ENCODE measurements around the gene UPF1. TPM values are rescaled to one million over a fixed set of nuclear protein-coding genes. Genes with fewer than 3 reads are reported as not detected.

The UPF1 gene
- total RNA-seq, 1 donor from 2014 or later: 225 TPM

DNA sequence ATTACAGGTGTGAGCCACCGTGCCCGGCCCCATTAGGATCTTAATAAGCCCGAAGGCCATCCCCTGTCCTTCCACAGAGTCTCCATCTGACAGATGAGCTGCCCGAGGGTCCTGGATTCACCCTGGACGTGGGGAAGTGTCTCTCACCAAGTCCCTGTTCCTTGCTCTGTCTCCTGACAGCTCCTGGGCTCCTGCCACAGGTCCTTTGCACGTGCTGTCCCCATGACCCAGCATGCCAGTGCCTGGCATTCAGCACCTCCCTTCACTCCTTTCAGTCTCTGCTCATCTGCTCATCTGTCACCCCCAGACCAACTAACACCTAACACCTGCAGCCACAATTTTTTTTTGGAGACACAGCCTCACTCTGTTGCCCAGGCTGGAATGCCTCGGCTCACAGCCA lies 49.7 kb downstream of the UPF1 start:
- H3K4me3 ChIP-seq: no peak overlapping the region
- H3K27me3 ChIP-seq: no peaks in the 10 kb centered on the region
- no peaks in the 10 kb centered on the region for H3K9me3 ChIP-seq
- TF ChIP-seq, protein P1, sequence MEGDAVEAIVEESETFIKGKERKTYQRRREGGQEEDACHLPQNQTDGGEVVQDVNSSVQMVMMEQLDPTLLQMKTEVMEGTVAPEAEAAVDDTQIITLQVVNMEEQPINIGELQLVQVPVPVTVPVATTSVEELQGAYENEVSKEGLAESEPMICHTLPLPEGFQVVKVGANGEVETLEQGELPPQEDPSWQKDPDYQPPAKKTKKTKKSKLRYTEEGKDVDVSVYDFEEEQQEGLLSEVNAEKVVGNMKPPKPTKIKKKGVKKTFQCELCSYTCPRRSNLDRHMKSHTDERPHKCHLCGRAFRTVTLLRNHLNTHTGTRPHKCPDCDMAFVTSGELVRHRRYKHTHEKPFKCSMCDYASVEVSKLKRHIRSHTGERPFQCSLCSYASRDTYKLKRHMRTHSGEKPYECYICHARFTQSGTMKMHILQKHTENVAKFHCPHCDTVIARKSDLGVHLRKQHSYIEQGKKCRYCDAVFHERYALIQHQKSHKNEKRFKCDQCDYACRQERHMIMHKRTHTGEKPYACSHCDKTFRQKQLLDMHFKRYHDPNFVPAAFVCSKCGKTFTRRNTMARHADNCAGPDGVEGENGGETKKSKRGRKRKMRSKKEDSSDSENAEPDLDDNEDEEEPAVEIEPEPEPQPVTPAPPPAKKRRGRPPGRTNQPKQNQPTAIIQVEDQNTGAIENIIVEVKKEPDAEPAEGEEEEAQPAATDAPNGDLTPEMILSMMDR (IDR thresholded peaks at IDR 0.05): no peak
- no peak overlapping the region for H3K27ac ChIP-seq
- no peak for DNase-seq (ENCODE audit: low spot score in 2 of 2)
- no peaks in the 10 kb centered on the region for H3K36me3 ChIP-seq
- H3K4me1 ChIP-seq: no peaks in the 10 kb centered on the region
- intact Hi-C loops (cut with DNase I): no loop called here

DNA sequence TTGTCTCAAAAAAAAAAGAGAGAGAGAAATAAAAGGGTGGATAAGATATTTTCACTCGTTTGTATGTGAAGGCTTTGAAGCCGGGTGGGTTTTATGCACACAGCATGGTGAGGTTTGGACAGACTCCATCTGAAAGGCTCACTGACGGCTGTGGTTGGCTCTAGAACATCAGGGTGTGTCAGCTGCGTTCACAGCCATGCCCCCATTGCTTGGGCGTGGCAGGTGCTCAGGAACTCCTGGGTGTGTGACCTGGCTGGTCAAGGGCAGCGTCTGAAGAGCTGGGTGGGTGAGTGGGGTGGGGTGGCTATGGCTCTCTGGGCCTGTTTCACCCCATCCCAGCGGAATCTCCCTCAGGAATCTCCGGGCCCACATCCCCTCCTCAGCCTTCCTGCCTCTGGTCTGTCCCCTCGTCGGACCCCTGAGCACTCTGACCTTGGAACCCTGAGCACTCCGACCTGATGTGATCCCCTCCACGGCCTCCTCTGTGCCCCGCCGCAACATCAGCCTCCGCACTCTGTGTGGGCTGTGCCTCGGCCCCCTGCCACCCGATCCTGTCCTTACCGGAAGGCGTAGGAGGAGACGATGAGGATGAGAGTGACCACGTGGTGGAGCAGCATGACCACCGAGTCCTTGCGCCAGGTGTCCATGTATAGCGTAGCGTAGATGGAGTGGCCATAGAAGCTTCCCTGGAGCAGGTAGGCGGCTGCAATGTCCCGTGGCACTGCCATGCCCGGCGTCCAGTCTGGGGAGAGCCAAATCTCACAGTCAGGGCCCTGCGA lies 52.0 kb downstream of the UPF1 start:
- Histone ChIP-seq H3K9me3 (no peaks in the 10 kb centered on the region), H3K27me3 (no peaks in the 10 kb centered on the region), H3K4me3 (no peak overlapping the region), H3K36me3 (no peaks in the 10 kb centered on the region), H3K4me1 (no peaks in the 10 kb centered on the region), H3K27ac (no peak overlapping the region)
- TF ChIP-seq, protein P1 (IDR thresholded peaks at IDR 0.05): no peak
- no peak for DNase-seq (ENCODE audit: low spot score in 2 of 2)
- intact Hi-C loops (cut with DNase I): no loop called here

DNA sequence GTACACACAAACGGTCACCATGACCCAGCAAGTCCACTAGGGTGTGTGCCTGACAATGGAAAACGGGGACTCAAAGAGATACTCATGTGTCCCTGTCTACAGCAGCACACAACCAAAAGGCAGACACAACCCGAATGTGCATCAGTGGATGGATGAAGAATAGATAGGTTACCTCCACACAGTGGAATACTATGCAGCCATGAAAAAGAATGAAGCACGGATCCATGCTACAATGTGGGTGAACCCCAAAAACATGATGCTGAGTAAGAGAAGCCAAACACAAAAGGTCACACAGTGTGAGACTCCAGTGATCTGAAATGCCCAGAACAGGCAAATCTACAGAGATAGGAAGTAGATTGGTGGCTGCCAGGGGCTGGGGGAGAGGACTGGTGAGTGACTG lies 55.2 kb downstream of the UPF1 start:
- TF ChIP-seq, protein P1 (IDR thresholded peaks at IDR 0.05): no peak
- Histone ChIP-seq H3K9me3 (no peaks in the 10 kb centered on the region), H3K4me3 (no peak overlapping the region), H3K36me3 (no peaks in the 10 kb centered on the region), H3K4me1 (no peaks in the 10 kb centered on the region), H3K27ac (no peak overlapping the region), H3K27me3 (no peaks in the 10 kb centered on the region)
- DNase-seq (ENCODE audit: low spot score in 2 of 2): no peak
- intact Hi-C loops (cut with DNase I): no loop called here

- Histone ChIP-seq H3K9me3 (no peaks in the 10 kb centered on the region), H3K27me3 (peaks cover 11% of the 10 kb centered on the region), H3K4me3 (no peak overlapping the region), H3K27ac (no peak overlapping the region), H3K4me1 (peaks cover 0 to under 1% of the 10 kb centered on the region in 2 donors), H3K36me3 (no peaks in the 10 kb centered on the region)
- intact Hi-C loops (cut with DNase I): no loop called here
- TF ChIP-seq, protein P1 (IDR thresholded peaks at IDR 0.05): no peak
- no peak for DNase-seq (ENCODE audit: low spot score in 2 of 2)
Measured at GRCh38 chr19:18889949-18890745, 58.4 kb downstream of the UPF1 start.

- no peak for DNase-seq (ENCODE audit: low spot score in 2 of 2)
- Histone ChIP-seq H3K27ac (no peak overlapping the region), H3K27me3 (peaks cover 11% of the 10 kb centered on the region), H3K36me3 (peaks cover 0 to under 1% of the 10 kb centered on the region in 2 donors), H3K9me3 (no peaks in the 10 kb centered on the region), H3K4me3 (no peak overlapping the region), H3K4me1 (peaks cover 7 to 8% of the 10 kb centered on the region in 2 donors)
- intact Hi-C loops (cut with DNase I): no loop called here
- TF ChIP-seq, protein P1 (IDR thresholded peaks at IDR 0.05): no peak
Measured at GRCh38 chr19:18893587-18894253, 62.0 kb downstream of the UPF1 start.

Data from ascending aorta (tissue), 2 donors.